GM12873 (cell line): Measurements from ENCODE around the gene CLDN9.

ENCODE experiments used
- CTCF ChIP-seq: IDR thresholded peaks from 2 replicates; pipeline ENCODE4 v1.5.1; 2012; ENCODE audit warnings: low read depth, mild to moderate bottlenecking, moderate library complexity, low read length, control low read depth; ENCODE audit not compliant: insufficient read depth; ENCODE audit errors: missing control alignments

CLDN9 gene

GRCh38 chr16:3017344-3017743 is 4.6 kb downstream of the CLDN9 start:
- TF ChIP-seq CTCF, result no peak

GRCh38 chr16:3017794-3018506 is 5.2 kb downstream of the CLDN9 start, which contains the start of gene CLDN6:
Gene CLDN6 (minus strand): TSS chr16:3018183. CDS start chr16:3016021, 2,162 bp downstream.
- TF ChIP-seq CTCF, result peak; percentile 40

GRCh38 chr16:3019594-3020246 is 7.0 kb downstream of the CLDN9 start:
- no peak for TF ChIP-seq CTCF

- TF ChIP-seq CTCF, result peak; percentile 16
Measured at GRCh38 chr16:3020247-3020603, 7.5 kb downstream of the CLDN9 start, which contains the start of gene TNFRSF12A. Gene TNFRSF12A (plus strand): TSS chr16:3020368. CDS start chr16:3020398, 30 bp downstream.

GRCh38 chr16:3020604-3021448 is 8.1 kb downstream of the CLDN9 start:
- TF ChIP-seq CTCF, result no peak

GRCh38 chr16:3021449-3022207 is 8.9 kb downstream of the CLDN9 start:
- TF ChIP-seq CTCF, result peak; percentile 37

- no peak for TF ChIP-seq CTCF
Measured at GRCh38 chr16:3022208-3022683, 9.5 kb downstream of the CLDN9 start.
